MCF 10A (cell line): ENCODE measurements around the gene POLR1E. TPM values are rescaled to one million over a fixed set of nuclear protein-coding genes. Genes with fewer than 3 reads are reported as not detected.
"Not testable (repeated sequence)": the region's sequence is repeated elsewhere in the genome, so short reads cannot be mapped to it uniquely, and the experiment has no call there.

ENCODE experiments used
- BruUV-seq: library from RNA; stranded (reverse); fragments of 400-500 nt; replicated peaks from 2 replicates; lab custom pipeline; 2021; lab: Mats Ljungman, UMichigan
- CTCF ChIA-PET: fragments of 300-600 bp; sonication (Branson Sonifier 250); formaldehyde crosslinking; extraction: SDS; loops from one replicate; lab custom pipeline; 2021; ENCODE audit warnings: antibody characterized with exemption, inconsistent platforms; lab: Yijun Ruan, JAX
- POLR2A ChIA-PET: fragments of 300-600, 350-650 bp; sonication (Branson Sonifier 250); formaldehyde crosslinking; extraction: SDS; loops from one replicate; lab custom pipeline; 2020; ENCODE audit warnings: antibody characterized with exemption, inconsistent platforms; lab: Yijun Ruan, JAX
- DNase-seq: peaks from one replicate; pipeline ENCODE4 v3.0.0-alpha.2; 2018; ENCODE audit not compliant: unreplicated experiment
- H3K27ac Mint-ChIP-seq: one replicate; pipeline ENCODE4 v1.8.0; 2022; ENCODE audit warnings: mild to moderate bottlenecking, low read depth, mixed read lengths; ENCODE audit not compliant: unreplicated experiment
- H3K27me3 Mint-ChIP-seq: one replicate; pipeline ENCODE4 v1.8.0; 2022; ENCODE audit warnings: mixed read lengths; ENCODE audit not compliant: insufficient read depth, unreplicated experiment
- H3K36me3 Mint-ChIP-seq: one replicate; pipeline ENCODE4 v1.8.0; 2022; ENCODE audit warnings: mild to moderate bottlenecking, moderate library complexity, mixed read lengths; ENCODE audit not compliant: insufficient read depth, unreplicated experiment
- H3K4me1 Mint-ChIP-seq: one replicate; pipeline ENCODE4 v1.8.0; 2022; ENCODE audit warnings: mixed read lengths; ENCODE audit not compliant: insufficient read depth, unreplicated experiment
- H3K4me3 Mint-ChIP-seq: one replicate; pipeline ENCODE4 v1.8.0; 2022; ENCODE audit warnings: mild to moderate bottlenecking, moderate library complexity, mixed read lengths; ENCODE audit not compliant: unreplicated experiment
- H3K9me3 Mint-ChIP-seq: one replicate; pipeline ENCODE4 v1.8.0; 2022; ENCODE audit warnings: mixed read lengths; ENCODE audit not compliant: unreplicated experiment
- intact Hi-C: fragments of 100-400 bp; cut with micrococcal nuclease; formaldehyde crosslinking; loops from 2 replicates; pipeline ENCODE4 v1.14.1; 2022
- total RNA-seq: library from RNA; stranded (reverse); gene quantifications from 2 replicates; pipeline ENCODE4 v1.2.3, GENCODE V29; 2022
- TF ChIP-seq, protein P1 (sequence below): fragments of 200-600 bp; IDR thresholded peaks from one replicate; pipeline ENCODE4 v1.8.0; 2022; ENCODE audit warnings: antibody characterized with exemption, mild to moderate bottlenecking; ENCODE audit not compliant: unreplicated experiment

Gene POLR1E
- total RNA-seq, 1 experiment from 2014 or later = 50.3 TPM

DNA sequence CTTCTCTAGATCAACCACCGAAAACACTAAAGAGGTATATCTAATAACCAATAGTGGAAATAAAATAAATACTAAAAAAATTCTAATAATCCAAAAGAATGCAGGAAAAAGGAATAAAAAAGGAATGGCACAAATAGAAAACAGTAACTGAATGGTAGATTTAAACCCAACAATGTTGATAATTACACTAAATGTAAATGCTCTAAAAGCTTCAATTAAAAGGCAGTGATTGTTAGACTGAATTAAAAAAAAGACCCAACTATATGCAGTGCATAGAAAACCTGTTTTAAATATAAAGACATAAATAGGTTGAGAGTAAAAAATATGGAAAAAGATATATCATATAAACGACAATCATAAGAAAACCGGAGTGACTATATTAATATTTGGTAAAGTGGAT, 11.3 kb upstream of the POLR1E start:
- CTCF ChIA-PET = interaction anchor here (0.6 kb wide), 2 partner anchors 75 to 102 kb away, joined by 3 to 4 read pairs; partner anchors contain the start of gene FBXO10
- no peaks in the 10 kb centered on the region for H3K36me3 Mint-ChIP-seq
- DNase-seq = no peak
- H3K4me1 Mint-ChIP-seq = peaks cover 13% of the 10 kb centered on the region
- no TSS peak for BruUV-seq
- H3K27ac Mint-ChIP-seq = no peak overlapping the region
- H3K9me3 Mint-ChIP-seq = no peaks in the 10 kb centered on the region
- TF ChIP-seq, protein P1, sequence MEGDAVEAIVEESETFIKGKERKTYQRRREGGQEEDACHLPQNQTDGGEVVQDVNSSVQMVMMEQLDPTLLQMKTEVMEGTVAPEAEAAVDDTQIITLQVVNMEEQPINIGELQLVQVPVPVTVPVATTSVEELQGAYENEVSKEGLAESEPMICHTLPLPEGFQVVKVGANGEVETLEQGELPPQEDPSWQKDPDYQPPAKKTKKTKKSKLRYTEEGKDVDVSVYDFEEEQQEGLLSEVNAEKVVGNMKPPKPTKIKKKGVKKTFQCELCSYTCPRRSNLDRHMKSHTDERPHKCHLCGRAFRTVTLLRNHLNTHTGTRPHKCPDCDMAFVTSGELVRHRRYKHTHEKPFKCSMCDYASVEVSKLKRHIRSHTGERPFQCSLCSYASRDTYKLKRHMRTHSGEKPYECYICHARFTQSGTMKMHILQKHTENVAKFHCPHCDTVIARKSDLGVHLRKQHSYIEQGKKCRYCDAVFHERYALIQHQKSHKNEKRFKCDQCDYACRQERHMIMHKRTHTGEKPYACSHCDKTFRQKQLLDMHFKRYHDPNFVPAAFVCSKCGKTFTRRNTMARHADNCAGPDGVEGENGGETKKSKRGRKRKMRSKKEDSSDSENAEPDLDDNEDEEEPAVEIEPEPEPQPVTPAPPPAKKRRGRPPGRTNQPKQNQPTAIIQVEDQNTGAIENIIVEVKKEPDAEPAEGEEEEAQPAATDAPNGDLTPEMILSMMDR = no peak
- H3K27me3 Mint-ChIP-seq = no peaks in the 10 kb centered on the region
- no peak overlapping the region for H3K4me3 Mint-ChIP-seq
- POLR2A ChIA-PET = interaction anchor here (1.2 kb wide), 1 partner anchor 8 kb away, joined by 7 read pairs; no protein-coding TSS in a partner anchor
- intact Hi-C loops = no loop called here

DNA sequence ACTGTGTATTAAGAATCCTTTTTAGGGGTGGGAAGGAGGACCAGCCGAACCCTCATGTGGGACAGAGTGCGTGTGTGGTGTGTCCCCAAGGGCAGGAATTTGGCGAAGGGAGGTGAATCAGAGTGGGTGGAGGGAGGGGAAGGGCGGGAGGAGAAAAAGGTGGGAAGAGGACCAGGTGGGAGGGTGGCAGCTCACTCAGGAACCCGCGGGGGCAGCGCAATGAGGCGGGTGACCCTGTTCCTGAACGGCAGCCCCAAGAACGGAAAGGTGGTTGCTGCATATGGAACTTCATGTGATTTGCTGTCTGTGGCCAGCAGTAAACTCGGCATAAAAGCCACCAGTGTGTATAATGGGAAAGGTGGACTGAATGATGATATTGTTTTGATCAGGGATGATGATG, 8.8 kb upstream of the POLR1E start:
- POLR2A ChIA-PET = interaction anchor here (0.9 kb wide), 1 partner anchor 11 kb away, joined by 4 read pairs; the partner anchor contains the start of gene ZBTB5
- TF ChIP-seq, protein P1 = no peak
- intact Hi-C loops = no loop called here
- H3K4me3 Mint-ChIP-seq = no peak overlapping the region
- H3K27ac Mint-ChIP-seq = no peak overlapping the region
- BruUV-seq = no TSS peak
- peaks cover 14% of the 10 kb centered on the region for H3K4me1 Mint-ChIP-seq
- no peaks in the 10 kb centered on the region for H3K27me3 Mint-ChIP-seq
- no peak for DNase-seq
- no peaks in the 10 kb centered on the region for H3K36me3 Mint-ChIP-seq
- CTCF ChIA-PET = no interaction called here
- no peaks in the 10 kb centered on the region for H3K9me3 Mint-ChIP-seq

DNA sequence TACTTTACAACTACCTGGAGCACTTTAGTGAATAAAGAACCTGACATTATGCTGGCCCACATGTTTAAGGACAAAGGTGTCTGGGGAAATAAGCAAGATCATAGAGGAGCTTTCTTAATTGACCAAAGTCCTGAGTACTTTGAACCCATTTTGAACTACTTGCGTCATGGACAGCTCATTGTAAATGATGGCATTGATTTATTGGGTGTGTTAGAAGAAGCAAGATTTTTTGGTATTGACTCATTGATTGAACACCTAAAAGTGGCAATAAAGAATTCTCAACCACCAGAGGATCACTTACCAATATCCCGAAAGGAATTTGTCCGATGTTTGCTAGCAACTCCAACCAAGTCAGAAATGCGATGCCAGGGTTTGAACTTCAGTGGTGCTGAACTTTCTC, 8.3 kb upstream of the POLR1E start:
- CTCF ChIA-PET = interaction anchor here (0.6 kb wide), 1 partner anchor 348 kb away, joined by 3 read pairs; no protein-coding TSS in a partner anchor
- BruUV-seq, H3K9me3 Mint-ChIP-seq, H3K4me3 Mint-ChIP-seq, intact Hi-C loops, H3K36me3 Mint-ChIP-seq, DNase-seq, H3K27me3 Mint-ChIP-seq, H3K27ac Mint-ChIP-seq: not testable (repeated sequence)
- H3K4me1 Mint-ChIP-seq = peaks cover 10% of the 10 kb centered on the region
- POLR2A ChIA-PET = interaction anchor here (0.9 kb wide), 1 partner anchor 12 kb away, joined by 4 read pairs; the partner anchor contains the start of gene ZBTB5

DNA sequence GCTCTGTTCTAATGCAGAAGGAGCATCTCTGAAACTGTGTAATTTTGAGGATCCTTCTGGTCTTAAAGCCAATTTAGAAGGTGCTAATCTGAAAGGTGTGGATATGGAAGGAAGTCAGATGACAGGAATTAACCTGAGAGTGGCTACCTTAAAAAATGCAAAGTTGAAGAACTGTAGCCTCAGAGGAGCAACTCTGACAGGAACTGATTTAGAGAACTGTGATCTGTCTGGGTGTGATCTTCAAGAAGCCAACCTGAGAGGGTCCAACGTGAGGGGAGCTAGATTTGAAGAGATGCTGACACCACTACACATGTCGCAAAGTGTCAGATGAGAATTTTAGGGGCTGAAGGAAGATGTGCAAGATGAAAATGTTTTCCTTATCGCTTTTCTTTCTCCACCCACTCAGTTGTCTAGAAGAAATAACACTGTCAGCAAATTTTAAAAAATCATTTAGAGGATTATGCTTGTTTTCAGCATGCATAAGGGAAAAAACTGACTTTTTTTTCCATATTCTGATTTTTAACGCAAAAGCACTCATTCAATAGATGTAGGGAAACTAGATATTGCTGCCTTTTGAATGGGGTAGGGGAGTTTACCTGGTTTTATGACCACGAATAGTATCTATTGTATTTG, 7.6 kb upstream of the POLR1E start:
- H3K27me3 Mint-ChIP-seq, H3K4me3 Mint-ChIP-seq, intact Hi-C loops, H3K9me3 Mint-ChIP-seq, DNase-seq, H3K27ac Mint-ChIP-seq, H3K4me1 Mint-ChIP-seq, H3K36me3 Mint-ChIP-seq, BruUV-seq: not testable (repeated sequence)
- ChIA-PET CTCF (interaction anchor here (0.6 kb wide), 1 partner anchor 348 kb away, joined by 3 read pairs; no protein-coding TSS in a partner anchor), POLR2A (interaction anchor here (0.9 to 4.2 kb wide), 2 partner anchors 12 kb away, joined by 4 to 32 read pairs; partner anchors contain the start of gene ZBTB5)

DNA sequence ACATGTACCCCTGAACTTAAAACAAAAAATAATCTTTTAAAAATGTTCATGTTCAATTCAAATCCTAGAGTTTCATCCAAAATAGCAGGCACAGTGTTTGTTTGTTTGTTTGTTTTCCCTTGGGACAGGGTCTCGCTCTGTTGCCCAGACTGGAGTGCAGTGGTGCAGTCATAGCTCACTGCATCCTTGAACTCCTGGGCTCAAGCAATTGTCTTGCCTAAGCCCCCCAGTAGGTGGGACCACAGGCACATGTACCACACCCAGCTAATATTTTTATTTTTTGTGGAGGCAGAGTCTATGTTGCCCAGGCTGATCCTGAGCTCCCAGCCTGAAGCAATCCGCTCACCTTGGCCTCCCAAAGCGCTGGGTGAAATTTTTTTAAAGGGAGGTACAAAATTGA, 5.0 kb upstream of the POLR1E start:
- CTCF ChIA-PET = interaction anchor here (0.6 to 1.3 kb wide), 5 partner anchors 102 to 944 kb away, joined by 3 to 5 read pairs (median 4); no protein-coding TSS in a partner anchor
- Mint-ChIP-seq H3K4me3 (no peak overlapping the region), H3K9me3 (no peaks in the 10 kb centered on the region), H3K27me3 (no peaks in the 10 kb centered on the region), H3K36me3 (no peaks in the 10 kb centered on the region), H3K4me1 (peaks cover 15% of the 10 kb centered on the region), H3K27ac (no peak overlapping the region)
- BruUV-seq = no TSS peak
- intact Hi-C loops = loop anchor here (10.0 kb wide), 4 partner anchors 324 to 884 kb away; partner anchors contain the start of genes DCAF10 and SLC25A51
- DNase-seq = no peak
- POLR2A ChIA-PET = interaction anchor here (0.6 to 4.2 kb wide), 4 partner anchors 8 to 304 kb away, joined by 4 to 32 read pairs (median 8); partner anchors contain the start of genes EXOSC3 and ZBTB5
- TF ChIP-seq, protein P1 = no peak
